Fibroblast of lung (primary cell): ENCODE measurements around the gene SLC6A4. TPM values are rescaled to one million over a fixed set of nuclear protein-coding genes. Genes with fewer than 3 reads are reported as not detected.

ENCODE experiments used
- DNase-seq, 2 donors: peaks; one replicate each; pipeline versions ENCODE4 v3.0.0 to v3.0.0-alpha.2; 2010; ENCODE audit warnings: low read depth in 2 of 2
- H2AFZ ChIP-seq: 2 replicates; pipeline ENCODE4 v1.5.1; 2012; ENCODE audit warnings: low read length, control low read depth, inconsistent platforms
- H3K27ac ChIP-seq: 2 replicates; pipeline ENCODE4 v1.5.1; 2011; ENCODE audit warnings: low read length, control low read depth; ENCODE audit not compliant: insufficient read depth
- H3K27me3 ChIP-seq: 2 replicates; pipeline ENCODE4 v1.5.1; 2011; ENCODE audit warnings: mild to moderate bottlenecking, low read length; ENCODE audit not compliant: control insufficient read depth, insufficient read depth
- H3K36me3 ChIP-seq: 2 replicates; pipeline ENCODE4 v1.5.1; 2011; ENCODE audit warnings: low read length; ENCODE audit not compliant: control insufficient read depth, insufficient read depth
- H3K4me1 ChIP-seq: 2 replicates; pipeline ENCODE4 v1.5.1; 2011; ENCODE audit warnings: low read length; ENCODE audit not compliant: control insufficient read depth, insufficient read depth; ENCODE audit errors: extremely low read depth
- H3K4me2 ChIP-seq: 2 replicates; pipeline ENCODE4 v1.5.1; 2011; ENCODE audit warnings: low read length, control low read depth; ENCODE audit not compliant: insufficient read depth; ENCODE audit errors: extremely low read depth
- H3K4me3 ChIP-seq, 4 experiments: fragments of 200-600 bp in 1 of 4; sonication (generic) in 1 of 4; replicated peaks in 1 of 4; 2 replicates each; pipeline ENCODE4 v1.5.1; 2011 to 2016; ENCODE audit warnings: low read length in 4 of 4, low read depth in 3 of 4, mild to moderate bottlenecking in 3 of 4, control low read depth in 2 of 4, inconsistent platforms in 1 of 4, mixed read lengths in 1 of 4; ENCODE audit not compliant: insufficient read depth in 1 of 4; ENCODE audit errors: control extremely low read depth in 1 of 4
- H3K79me2 ChIP-seq: 2 replicates; pipeline ENCODE4 v1.5.1; 2012; ENCODE audit warnings: mild to moderate bottlenecking, low read length, inconsistent platforms; ENCODE audit not compliant: control insufficient read depth, insufficient read depth
- H3K9ac ChIP-seq: 2 replicates; pipeline ENCODE4 v1.5.1; 2011; ENCODE audit warnings: mild to moderate bottlenecking, low read length, control low read depth; ENCODE audit not compliant: insufficient read depth
- H3K9me3 ChIP-seq: 2 replicates; pipeline ENCODE4 v1.5.1; 2012; ENCODE audit warnings: low read depth, low read length; ENCODE audit not compliant: control insufficient read depth, insufficient read depth
- H4K20me1 ChIP-seq: 2 replicates; pipeline ENCODE4 v1.5.1; 2011; ENCODE audit warnings: low read length; ENCODE audit not compliant: control insufficient read depth, insufficient read depth; ENCODE audit errors: extremely low read depth
- EZH2 ChIP-seq: IDR thresholded peaks from 2 replicates; pipeline ENCODE4 v1.5.1; 2012; ENCODE audit warnings: low read length, control low read depth, mild to moderate bottlenecking; ENCODE audit errors: missing control alignments
- polyA plus RNA-seq, 2 donors: library from polyadenylated mRNA; depleted of rRNA in 1 of 2; stranded (reverse) in 1 of 2; unstranded in 1 of 2; fragments of >200 nt; gene quantifications; 2 replicates each; pipeline ENCODE4 v1.2.1, GENCODE V29; 2011 to 2012; ENCODE audit warnings: missing spikeins in 1 of 2
- total RNA-seq: library from RNA; depleted of rRNA; stranded (reverse); fragments of >200 nt; gene quantifications from 2 replicates; pipeline ENCODE4 v1.2.1, GENCODE V29; 2014
- TF ChIP-seq, protein P1 (sequence below), 2 donors: IDR thresholded peaks in 1 of 2; conservative IDR thresholded peaks in 1 of 2; 1 replicate in 1 of 2; 2 replicates in 1 of 2; pipeline ENCODE4 v1.5.1; 2011 to 2012; ENCODE audit warnings: low read length in 2 of 2, control low read depth in 1 of 2, inconsistent platforms in 1 of 2, low read depth in 1 of 2, mild to moderate bottlenecking in 1 of 2

SLC6A4 gene
- total and polyA plus RNA-seq, 2 donors (not counting 1 experiment from before 2014, with no cell fraction given): not detected

GRCh38 chr17:30165960-30166359 is 69.5 kb downstream of the SLC6A4 start:
- peaks cover 19% of the 10 kb centered on the region for H3K79me2 ChIP-seq
- no peak for TF ChIP-seq EZH2
- TF ChIP-seq, protein P1, sequence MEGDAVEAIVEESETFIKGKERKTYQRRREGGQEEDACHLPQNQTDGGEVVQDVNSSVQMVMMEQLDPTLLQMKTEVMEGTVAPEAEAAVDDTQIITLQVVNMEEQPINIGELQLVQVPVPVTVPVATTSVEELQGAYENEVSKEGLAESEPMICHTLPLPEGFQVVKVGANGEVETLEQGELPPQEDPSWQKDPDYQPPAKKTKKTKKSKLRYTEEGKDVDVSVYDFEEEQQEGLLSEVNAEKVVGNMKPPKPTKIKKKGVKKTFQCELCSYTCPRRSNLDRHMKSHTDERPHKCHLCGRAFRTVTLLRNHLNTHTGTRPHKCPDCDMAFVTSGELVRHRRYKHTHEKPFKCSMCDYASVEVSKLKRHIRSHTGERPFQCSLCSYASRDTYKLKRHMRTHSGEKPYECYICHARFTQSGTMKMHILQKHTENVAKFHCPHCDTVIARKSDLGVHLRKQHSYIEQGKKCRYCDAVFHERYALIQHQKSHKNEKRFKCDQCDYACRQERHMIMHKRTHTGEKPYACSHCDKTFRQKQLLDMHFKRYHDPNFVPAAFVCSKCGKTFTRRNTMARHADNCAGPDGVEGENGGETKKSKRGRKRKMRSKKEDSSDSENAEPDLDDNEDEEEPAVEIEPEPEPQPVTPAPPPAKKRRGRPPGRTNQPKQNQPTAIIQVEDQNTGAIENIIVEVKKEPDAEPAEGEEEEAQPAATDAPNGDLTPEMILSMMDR (conservative IDR thresholded peaks at IDR 0.05 in 1 of 2, IDR thresholded peaks at IDR 0.05 in 1 of 2; ENCODE audit: low read depth in 1 of 2, low read length in 2 of 2): no peak
- H3K9me3 ChIP-seq: no peaks in the 10 kb centered on the region

DNA sequence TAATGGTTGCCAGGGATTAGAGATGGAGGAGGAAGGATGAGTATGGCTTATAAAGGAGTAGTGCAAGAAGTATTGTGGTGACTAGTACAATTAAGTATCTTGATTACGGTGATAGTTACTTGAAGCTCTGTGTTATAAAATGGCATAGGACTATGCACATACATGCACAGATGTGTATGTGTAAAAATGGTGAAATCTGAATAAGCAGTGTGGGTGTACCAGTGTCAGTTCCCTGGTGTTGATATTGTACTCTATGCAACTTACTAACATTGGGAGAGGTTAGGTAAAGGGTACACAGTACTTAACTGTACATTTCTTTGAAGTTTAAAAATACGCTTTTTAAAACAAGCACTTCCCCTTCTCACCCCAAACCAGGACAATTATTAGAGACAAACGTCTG is 70.3 kb downstream of the SLC6A4 start:
- H2AFZ ChIP-seq: no peak overlapping the region
- no peaks in the 10 kb centered on the region for H3K27me3 ChIP-seq
- H3K4me1 ChIP-seq: no peaks in the 10 kb centered on the region
- H4K20me1 ChIP-seq: no peaks in the 10 kb centered on the region
- no peak overlapping the region for H3K27ac ChIP-seq
- no peak for DNase-seq
- TF ChIP-seq EZH2: no peak
- TF ChIP-seq, protein P1 (conservative IDR thresholded peaks at IDR 0.05 in 1 of 2, IDR thresholded peaks at IDR 0.05 in 1 of 2; ENCODE audit: low read depth in 1 of 2, low read length in 2 of 2): no peak
- H3K9me3 ChIP-seq: no peaks in the 10 kb centered on the region
- H3K36me3 ChIP-seq: no peaks in the 10 kb centered on the region
- H3K9ac ChIP-seq: no peak overlapping the region
- no peak overlapping the region for H3K4me2 ChIP-seq
- H3K4me3 ChIP-seq: no peak overlapping the region
- peaks cover 25% of the 10 kb centered on the region for H3K79me2 ChIP-seq

More at GRCh38 chr17:30165960-30166359, 69.5 kb downstream of the SLC6A4 start:
- Histone ChIP-seq H3K4me1 (no peaks in the 10 kb centered on the region), H3K36me3 (no peaks in the 10 kb centered on the region), H3K27ac (no peak overlapping the region), H4K20me1 (no peaks in the 10 kb centered on the region), H3K4me3 (no peak overlapping the region), H3K9ac (no peak overlapping the region), H2AFZ (no peak overlapping the region), H3K4me2 (no peak overlapping the region), H3K27me3 (no peaks in the 10 kb centered on the region)
- no peak for DNase-seq

DNA sequence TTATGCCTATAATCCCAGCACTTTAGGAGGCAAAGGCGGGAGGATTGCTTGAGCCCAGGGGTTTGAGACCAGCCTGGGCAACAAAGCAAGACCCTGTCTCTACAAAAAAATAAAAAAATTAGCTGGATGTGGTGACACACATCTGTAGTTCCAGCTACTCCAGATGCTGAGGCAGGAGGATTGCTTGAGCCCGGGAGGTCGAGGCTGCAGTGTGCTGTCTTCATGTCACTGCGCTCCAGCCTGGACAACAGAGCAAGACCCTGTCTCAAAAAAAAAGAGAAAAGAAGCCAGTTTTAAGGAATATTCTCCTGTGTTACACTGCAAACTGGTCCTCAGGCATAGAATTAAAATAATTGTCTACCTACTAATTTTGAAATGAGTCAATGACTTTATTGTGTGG is 71.0 kb downstream of the SLC6A4 start:
- Histone ChIP-seq H3K27ac (no peak overlapping the region), H3K9me3 (no peaks in the 10 kb centered on the region), H3K4me3 (no peak overlapping the region), H3K27me3 (no peaks in the 10 kb centered on the region), H3K36me3 (no peaks in the 10 kb centered on the region), H2AFZ (no peak overlapping the region), H3K4me1 (no peaks in the 10 kb centered on the region), H3K4me2 (no peak overlapping the region), H3K79me2 (peaks cover 31% of the 10 kb centered on the region), H3K9ac (no peak overlapping the region), H4K20me1 (no peaks in the 10 kb centered on the region)
- TF ChIP-seq, protein P1 (conservative IDR thresholded peaks at IDR 0.05 in 1 of 2, IDR thresholded peaks at IDR 0.05 in 1 of 2; ENCODE audit: low read depth in 1 of 2, low read length in 2 of 2): no peak
- TF ChIP-seq EZH2: no peak
- no peak for DNase-seq
